ENCODE measurements around the gene CCDC183.

DNA sequence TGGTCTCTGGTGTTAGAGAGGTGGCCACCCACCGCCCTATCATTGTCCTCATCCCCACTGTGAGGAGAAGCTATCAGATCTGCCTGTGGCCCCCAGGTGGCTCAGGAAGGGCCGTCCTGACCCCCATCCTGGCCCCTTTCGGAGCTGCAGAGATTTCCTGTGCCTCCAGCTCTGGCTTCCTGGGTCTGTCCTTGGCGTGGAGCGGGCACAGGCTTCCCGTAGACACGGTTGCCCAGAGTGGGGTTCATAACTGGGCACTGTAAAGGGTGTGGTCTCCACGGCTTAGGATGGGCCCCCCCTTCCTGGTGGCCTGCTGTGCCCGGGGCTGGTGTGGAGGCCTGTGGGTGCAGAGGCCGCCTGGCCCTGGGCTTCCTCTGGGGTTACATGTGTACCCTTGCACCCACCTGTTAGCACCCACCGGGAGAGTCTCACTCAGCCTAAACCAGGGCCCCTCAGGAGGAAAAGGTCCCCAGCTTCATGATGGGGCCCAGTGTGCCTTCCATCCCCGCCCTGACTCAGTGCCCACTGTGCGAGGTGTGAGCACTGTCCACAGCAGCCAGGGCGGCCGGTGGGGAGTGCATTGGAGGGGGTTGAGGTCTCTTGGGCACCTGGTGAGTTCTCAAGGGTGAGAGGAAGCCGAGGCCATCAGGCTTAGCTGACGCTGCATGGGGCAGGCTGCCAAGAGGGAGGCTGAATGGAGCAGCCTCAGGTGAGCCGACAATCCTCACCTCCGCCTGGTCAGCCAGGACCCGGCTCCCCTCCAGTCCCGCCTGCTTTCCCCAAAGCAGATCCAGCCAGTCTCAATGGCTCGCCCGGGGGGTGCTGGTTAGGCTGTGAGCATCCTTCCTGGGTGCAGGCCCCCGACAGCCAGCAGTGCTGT is 30.8 kb downstream of the CCDC183 start:
- TF ChIP-seq, protein P1, sequence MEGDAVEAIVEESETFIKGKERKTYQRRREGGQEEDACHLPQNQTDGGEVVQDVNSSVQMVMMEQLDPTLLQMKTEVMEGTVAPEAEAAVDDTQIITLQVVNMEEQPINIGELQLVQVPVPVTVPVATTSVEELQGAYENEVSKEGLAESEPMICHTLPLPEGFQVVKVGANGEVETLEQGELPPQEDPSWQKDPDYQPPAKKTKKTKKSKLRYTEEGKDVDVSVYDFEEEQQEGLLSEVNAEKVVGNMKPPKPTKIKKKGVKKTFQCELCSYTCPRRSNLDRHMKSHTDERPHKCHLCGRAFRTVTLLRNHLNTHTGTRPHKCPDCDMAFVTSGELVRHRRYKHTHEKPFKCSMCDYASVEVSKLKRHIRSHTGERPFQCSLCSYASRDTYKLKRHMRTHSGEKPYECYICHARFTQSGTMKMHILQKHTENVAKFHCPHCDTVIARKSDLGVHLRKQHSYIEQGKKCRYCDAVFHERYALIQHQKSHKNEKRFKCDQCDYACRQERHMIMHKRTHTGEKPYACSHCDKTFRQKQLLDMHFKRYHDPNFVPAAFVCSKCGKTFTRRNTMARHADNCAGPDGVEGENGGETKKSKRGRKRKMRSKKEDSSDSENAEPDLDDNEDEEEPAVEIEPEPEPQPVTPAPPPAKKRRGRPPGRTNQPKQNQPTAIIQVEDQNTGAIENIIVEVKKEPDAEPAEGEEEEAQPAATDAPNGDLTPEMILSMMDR (IDR thresholded peaks at IDR 0.05): no peak
- no peak for TF ChIP-seq EP300 (IDR thresholded peaks at IDR 0.05)

Measured in suprapubic skin (tissue), 3 donors.